GM23338 (cell line): ENCODE data around the gene ACAD11. TPM values are rescaled to one million over a fixed set of nuclear protein-coding genes. Genes with fewer than 3 reads are reported as not detected.

ENCODE experiments used
- ATAC-seq: fragments of 200-7000 bp; cut with Tn5 transposase; 3 replicates; pipeline ENCODE4 v1.9.1; 2020
- DNase-seq: peaks from one replicate; pipeline ENCODE4 v3.0.0-alpha.2; 2015; ENCODE audit warnings: low spot score
- H2AFZ ChIP-seq: fragments of 200-600 bp; sonication (generic); 2 replicates; pipeline ENCODE4 v1.8.0; 2016; ENCODE audit warnings: antibody characterized with exemption, mild to moderate bottlenecking, moderate library complexity
- H3F3A ChIP-seq: fragments of 200-600 bp; sonication (generic); replicated peaks from 2 replicates; pipeline ENCODE4 v1.8.0; 2017; ENCODE audit warnings: antibody characterized with exemption, mixed run types, low read depth
- H3K27ac ChIP-seq: fragments of 200-600 bp; sonication (generic); 2 replicates; pipeline ENCODE4 v1.6.1; 2016; ENCODE audit warnings: low read depth
- H3K27me3 ChIP-seq: fragments of 200-600 bp; sonication (generic); 2 replicates; pipeline ENCODE4 v1.8.0; 2016; ENCODE audit warnings: mild to moderate bottlenecking, mixed run types, moderate library complexity; ENCODE audit not compliant: insufficient read depth
- H3K36me3 ChIP-seq: fragments of 200-600 bp; sonication (generic); 2 replicates; pipeline ENCODE4 v1.8.0; 2016; ENCODE audit warnings: mild to moderate bottlenecking; ENCODE audit not compliant: insufficient read depth
- H3K4me1 ChIP-seq: fragments of 200-600 bp; sonication (generic); 2 replicates; pipeline ENCODE4 v1.8.0; 2016; ENCODE audit warnings: mild to moderate bottlenecking, moderate library complexity; ENCODE audit not compliant: insufficient read depth
- H3K4me2 ChIP-seq: fragments of 200-600 bp; sonication (generic); 2 replicates; pipeline ENCODE4 v1.7.1; 2017; ENCODE audit warnings: mixed run types
- H3K4me3 ChIP-seq: fragments of 200-600 bp; sonication (generic); 2 replicates; pipeline ENCODE4 v1.6.1; 2016; ENCODE audit warnings: mixed run types
- H3K79me2 ChIP-seq: fragments of 200-600 bp; sonication (generic); replicated peaks from 2 replicates; pipeline ENCODE4 v1.8.0; 2017; ENCODE audit warnings: mild to moderate bottlenecking; ENCODE audit not compliant: insufficient read depth
- H3K9me2 ChIP-seq: fragments of 200-600 bp; sonication (generic); 2 replicates; pipeline ENCODE4 v1.8.0; 2017; ENCODE audit not compliant: insufficient read depth
- H4K20me1 ChIP-seq: fragments of 200-600 bp; sonication (generic); replicated peaks from 2 replicates; pipeline ENCODE4 v1.8.0; 2017; ENCODE audit warnings: mild to moderate bottlenecking; ENCODE audit not compliant: insufficient read depth
- H3K27ac Mint-ChIP-seq: 2 replicates; pipeline ENCODE4 v1.8.0; 2020; ENCODE audit warnings: inconsistent platforms, mild to moderate bottlenecking, moderate library complexity, mixed read lengths
- H3K27me3 Mint-ChIP-seq: 3 replicates; pipeline ENCODE4 v1.8.0; 2022; ENCODE audit warnings: low read depth, mild to moderate bottlenecking, moderate library complexity, mixed read lengths, inconsistent platforms; ENCODE audit not compliant: insufficient read depth, poor library complexity
- H3K36me3 Mint-ChIP-seq: 3 replicates; pipeline ENCODE4 v1.8.0; 2021; ENCODE audit warnings: low read depth, mild to moderate bottlenecking, inconsistent platforms, moderate library complexity, mixed read lengths
- H3K4me1 Mint-ChIP-seq: 3 replicates; pipeline ENCODE4 v1.8.0; 2020; ENCODE audit warnings: mild to moderate bottlenecking, inconsistent platforms, mixed read lengths
- H3K4me3 Mint-ChIP-seq: 3 replicates; pipeline ENCODE4 v1.8.0; 2021; ENCODE audit warnings: moderate library complexity, mild to moderate bottlenecking, inconsistent platforms, mixed read lengths
- H3K9me3 Mint-ChIP-seq: 3 replicates; pipeline ENCODE4 v1.8.0; 2020; ENCODE audit warnings: moderate library complexity, mild to moderate bottlenecking, inconsistent platforms, mixed read lengths
- CREB1 ChIP-seq: fragments of 250-450 bp; sonication (Bioruptor Pico); IDR thresholded peaks from 2 replicates; pipeline ENCODE4 v1.5.0; 2020; ENCODE audit warnings: low read depth, mild to moderate bottlenecking, moderate library complexity
- CTCF ChIP-seq, 2 experiments: fragments of 200-600 bp in 1 of 2; sonication (generic) in 1 of 2; conservative IDR thresholded peaks; 2 replicates each; pipeline versions ENCODE4 v1.5.1 to v1.6.1; 2016 to 2017; ENCODE audit warnings: antibody characterized with exemption in 2 of 2, low read depth in 2 of 2, mild to moderate bottlenecking in 2 of 2, moderate library complexity in 1 of 2
- ETS1 ChIP-seq: IDR thresholded peaks from 2 replicates; pipeline ENCODE4 v1.6.1; 2016; ENCODE audit warnings: antibody characterized with exemption
- EZH2 ChIP-seq: fragments of 200-600 bp; sonication (generic); IDR thresholded peaks from one replicate; pipeline ENCODE4 v1.8.0; 2017; ENCODE audit warnings: antibody characterized with exemption, mild to moderate bottlenecking, low read depth; ENCODE audit not compliant: unreplicated experiment
- EZH2phosphoT487 ChIP-seq: fragments of 200-600 bp; sonication (generic); IDR thresholded peaks from one replicate; pipeline ENCODE4 v1.8.1; 2018; ENCODE audit warnings: antibody characterized with exemption; ENCODE audit not compliant: unreplicated experiment
- JUNB ChIP-seq: IDR thresholded peaks from one replicate; pipeline ENCODE4 v1.6.1; 2016; ENCODE audit warnings: antibody characterized with exemption; ENCODE audit not compliant: unreplicated experiment
- NANOG ChIP-seq: IDR thresholded peaks from 2 replicates; pipeline ENCODE4 v1.6.1; 2016; ENCODE audit warnings: antibody characterized with exemption, borderline replicate concordance
- POLR2AphosphoS5 ChIP-seq: IDR thresholded peaks from 2 replicates; pipeline ENCODE4 v1.6.1; 2016; ENCODE audit warnings: antibody characterized with exemption, low read depth
- REST ChIP-seq: IDR thresholded peaks from one replicate; pipeline ENCODE4 v1.6.1; 2018; ENCODE audit warnings: antibody characterized with exemption; ENCODE audit not compliant: unreplicated experiment
- STAT1 ChIP-seq: IDR thresholded peaks from one replicate; pipeline ENCODE4 v1.6.1; 2016; ENCODE audit warnings: antibody characterized with exemption; ENCODE audit not compliant: unreplicated experiment
- ZNF114 ChIP-seq: fragments of 250-450 bp; sonication (Bioruptor Pico); IDR thresholded peaks from 2 replicates; pipeline ENCODE4 v1.5.0; 2020; ENCODE audit warnings: mild to moderate bottlenecking, moderate library complexity
- ZNF331 ChIP-seq: fragments of 250-450 bp; sonication (Bioruptor Pico); IDR thresholded peaks from 2 replicates; pipeline ENCODE4 v1.5.0; 2020; ENCODE audit warnings: low read depth, mild to moderate bottlenecking, moderate library complexity
- ZNF462 ChIP-seq: fragments of 250-450 bp; sonication (Bioruptor Pico); IDR thresholded peaks from 2 replicates; pipeline ENCODE4 v1.5.0; 2020; ENCODE audit warnings: mild to moderate bottlenecking, moderate library complexity
- polyA plus RNA-seq: library from polyadenylated mRNA; unstranded; fragments of >200 nt; fragmentation: Nextera tagmentation; extraction: Ambion mirVana; gene quantifications from 2 replicates; pipeline ENCODE4 v1.2.1, GENCODE V29; 2016
- total RNA-seq: library from RNA; depleted of rRNA; stranded (reverse); fragments of >200 nt; shearing (Covaris generic); gene quantifications from 2 replicates; pipeline ENCODE4 v1.2.3, GENCODE V29; 2014

Gene ACAD11
- total and polyA plus RNA-seq, 2 experiments from 2014 or later = 11.4 to 17.1 TPM

GRCh38 chr3:132695422-132695821 is 35.8 kb upstream of the ACAD11 start:
- Mint-ChIP-seq H3K9me3 (no peaks in the 10 kb centered on the region), H3K27ac (no peak overlapping the region), H3K4me3 (no peak overlapping the region), H3K4me1 (no peaks in the 10 kb centered on the region), H3K36me3 (peaks cover 24% of the 10 kb centered on the region; the same call in 2 of the 3 replicates), H3K27me3 (peaks cover 7% of the 10 kb centered on the region)
- Histone ChIP-seq H3F3A (no peaks in the 10 kb centered on the region), H2AFZ (no peak overlapping the region), H3K36me3 (peaks cover 30% of the 10 kb centered on the region), H3K9me2 (no peaks in the 10 kb centered on the region), H3K4me2 (no peak overlapping the region), H3K79me2 (no peaks in the 10 kb centered on the region), H4K20me1 (no peaks in the 10 kb centered on the region), H3K4me1 (no peaks in the 10 kb centered on the region), H3K27me3 (no peaks in the 10 kb centered on the region), H3K4me3 (no peak overlapping the region), H3K27ac (no peak overlapping the region)
- ATAC-seq = no peak
- no peak for DNase-seq
- TF ChIP-seq JUNB (no peak), ZNF331 (no peak), CREB1 (CRISPR knock-in tag) (no peak), ETS1 (no peak), ZNF114 (CRISPR knock-in tag) (no peak), NANOG (no peak), CTCF (conservative IDR thresholded peaks at IDR 0.05; ENCODE audit: low read depth in 2 of 2) (no peak), EZH2 (no peak), REST (no peak), STAT1 (no peak), POLR2AphosphoS5 (no peak), ZNF462 (CRISPR knock-in tag) (no peak), EZH2phosphoT487 (no peak)
